Muscle layer of colon (tissue), 2 donors: Measurements from ENCODE around the gene TM9SF3.

Source experiments
- H3K27ac ChIP-seq: one replicate; pipeline ENCODE4 v1.7.0; 2013; ENCODE audit warnings: low read depth, mild to moderate bottlenecking, low read length, moderate library complexity
- H3K27me3 ChIP-seq, 2 donors: one replicate each; pipeline ENCODE4 v1.7.0; 2013; ENCODE audit warnings: low read length in 2 of 2, mild to moderate bottlenecking in 2 of 2; ENCODE audit not compliant: insufficient read depth in 2 of 2, control insufficient read depth in 1 of 2
- H3K36me3 ChIP-seq: one replicate; pipeline ENCODE4 v1.7.0; 2013; ENCODE audit warnings: mild to moderate bottlenecking, low read length; ENCODE audit not compliant: insufficient read depth
- H3K4me1 ChIP-seq: one replicate; pipeline ENCODE4 v1.7.0; 2013; ENCODE audit warnings: mild to moderate bottlenecking, low read length; ENCODE audit not compliant: insufficient read depth
- H3K4me3 ChIP-seq, 2 donors: one replicate each; pipeline ENCODE4 v1.7.0; 2013; ENCODE audit warnings: low read length in 2 of 2, low read depth in 1 of 2, mild to moderate bottlenecking in 1 of 2, moderate library complexity in 1 of 2
- H3K9ac ChIP-seq: one replicate; pipeline ENCODE4 v1.7.0; 2013; ENCODE audit warnings: low read length
- H3K9me3 ChIP-seq: one replicate; pipeline ENCODE4 v1.7.0; 2013; ENCODE audit warnings: mild to moderate bottlenecking, low read length
- donor health status: abdominal sarcoma.
- donor health status: Adenocarcinoma of cecum.

The TM9SF3 gene

GRCh38 chr10:96596422-96597407 is 9.9 kb upstream of the TM9SF3 start:
- no peak overlapping the region for H3K4me3 ChIP-seq
- H3K4me1 ChIP-seq: no peaks in the 10 kb centered on the region
- no peak overlapping the region for H3K27ac ChIP-seq
- no peaks in the 10 kb centered on the region for H3K9me3 ChIP-seq
- H3K27me3 ChIP-seq: no peaks in the 10 kb centered on the region
- H3K36me3 ChIP-seq: no peaks in the 10 kb centered on the region
- no peak overlapping the region for H3K9ac ChIP-seq

DNA sequence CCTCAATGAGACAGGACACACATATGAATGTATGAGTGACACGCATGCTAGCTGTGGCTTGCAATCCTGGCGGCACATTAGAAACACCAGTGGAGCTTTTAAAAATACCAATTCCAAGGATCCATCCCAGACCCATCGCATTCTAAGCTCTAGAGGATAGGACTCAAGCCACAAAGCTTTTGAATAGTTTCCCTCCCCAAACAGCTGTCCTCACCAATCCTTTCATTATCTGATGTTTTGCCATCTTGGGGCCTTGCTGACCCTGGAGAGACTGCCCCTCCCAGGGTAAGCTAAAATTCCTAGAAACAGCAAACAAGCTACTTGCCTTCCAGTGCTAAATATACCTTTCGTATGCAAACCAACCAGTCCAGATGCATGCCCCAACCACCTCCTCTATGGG is 8.9 kb upstream of the TM9SF3 start:
- Histone ChIP-seq H3K4me1 (no peaks in the 10 kb centered on the region), H3K27ac (no peak overlapping the region), H3K9ac (no peak overlapping the region), H3K27me3 (no peaks in the 10 kb centered on the region), H3K4me3 (no peak overlapping the region), H3K9me3 (no peaks in the 10 kb centered on the region), H3K36me3 (no peaks in the 10 kb centered on the region)

DNA sequence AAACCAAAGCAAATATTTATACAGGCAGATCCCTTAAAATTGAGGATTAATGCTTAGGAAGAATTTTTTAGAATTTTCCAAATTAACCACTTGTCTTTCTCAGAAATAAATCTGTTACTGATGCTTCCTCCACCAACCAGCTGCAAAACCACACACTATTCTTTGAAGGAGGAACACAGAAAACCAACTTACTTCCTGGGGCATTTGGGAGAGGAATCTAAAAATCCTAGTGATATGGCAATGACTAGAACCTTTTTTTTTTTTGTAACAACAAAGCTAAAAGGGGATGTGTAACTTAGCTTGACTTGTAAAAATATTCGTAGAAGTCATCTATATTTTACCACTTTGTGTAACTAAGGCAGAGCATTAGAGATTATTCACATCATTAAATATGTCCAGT is 5.1 kb upstream of the TM9SF3 start:
- no peaks in the 10 kb centered on the region for H3K27me3 ChIP-seq
- H3K4me3 ChIP-seq: no peak overlapping the region
- H3K4me1 ChIP-seq: peaks cover 12% of the 10 kb centered on the region
- no peak overlapping the region for H3K27ac ChIP-seq
- no peaks in the 10 kb centered on the region for H3K9me3 ChIP-seq
- no peak overlapping the region for H3K9ac ChIP-seq
- H3K36me3 ChIP-seq: no peaks in the 10 kb centered on the region

GRCh38 chr10:96588616-96589419 is 2.0 kb upstream of the TM9SF3 start:
- Histone ChIP-seq H3K27ac (no peak overlapping the region), H3K9ac (no peak overlapping the region), H3K4me3 (no peak overlapping the region), H3K36me3 (no peaks in the 10 kb centered on the region), H3K27me3 (no peaks in the 10 kb centered on the region), H3K9me3 (no peaks in the 10 kb centered on the region), H3K4me1 (peaks cover 23% of the 10 kb centered on the region)

DNA sequence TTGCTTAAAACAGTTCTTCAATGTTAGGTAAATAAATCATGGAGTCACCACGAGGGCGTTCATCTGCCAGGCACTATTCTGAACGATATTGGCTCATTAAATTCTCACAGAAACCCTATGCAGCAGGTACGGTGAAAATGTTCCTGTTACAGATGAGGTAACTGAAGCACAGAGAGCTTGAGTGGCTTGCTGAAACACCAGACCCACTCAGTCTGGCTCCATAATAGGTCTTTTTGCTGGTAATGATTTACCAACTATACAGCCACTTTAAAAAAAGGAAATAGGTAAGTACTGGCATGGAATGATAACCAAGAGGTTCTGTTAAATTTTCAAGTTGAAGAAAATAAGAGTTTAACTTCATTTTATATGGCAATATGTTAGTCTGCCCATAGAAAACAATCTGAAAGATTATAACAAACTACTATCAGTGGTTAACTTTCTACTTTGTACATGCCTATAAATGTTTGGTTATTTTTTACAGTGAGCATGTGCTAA is 1.3 kb upstream of the TM9SF3 start:
- Histone ChIP-seq H3K9ac (peak overlapping the region; percentile 83), H3K9me3 (no peaks in the 10 kb centered on the region), H3K4me3 (peak overlapping the region in 1 of 2 donors; percentile 73), H3K36me3 (no peaks in the 10 kb centered on the region), H3K27ac (peak overlapping the region; percentile 94), H3K27me3 (no peaks in the 10 kb centered on the region), H3K4me1 (peaks cover 23% of the 10 kb centered on the region)

DNA sequence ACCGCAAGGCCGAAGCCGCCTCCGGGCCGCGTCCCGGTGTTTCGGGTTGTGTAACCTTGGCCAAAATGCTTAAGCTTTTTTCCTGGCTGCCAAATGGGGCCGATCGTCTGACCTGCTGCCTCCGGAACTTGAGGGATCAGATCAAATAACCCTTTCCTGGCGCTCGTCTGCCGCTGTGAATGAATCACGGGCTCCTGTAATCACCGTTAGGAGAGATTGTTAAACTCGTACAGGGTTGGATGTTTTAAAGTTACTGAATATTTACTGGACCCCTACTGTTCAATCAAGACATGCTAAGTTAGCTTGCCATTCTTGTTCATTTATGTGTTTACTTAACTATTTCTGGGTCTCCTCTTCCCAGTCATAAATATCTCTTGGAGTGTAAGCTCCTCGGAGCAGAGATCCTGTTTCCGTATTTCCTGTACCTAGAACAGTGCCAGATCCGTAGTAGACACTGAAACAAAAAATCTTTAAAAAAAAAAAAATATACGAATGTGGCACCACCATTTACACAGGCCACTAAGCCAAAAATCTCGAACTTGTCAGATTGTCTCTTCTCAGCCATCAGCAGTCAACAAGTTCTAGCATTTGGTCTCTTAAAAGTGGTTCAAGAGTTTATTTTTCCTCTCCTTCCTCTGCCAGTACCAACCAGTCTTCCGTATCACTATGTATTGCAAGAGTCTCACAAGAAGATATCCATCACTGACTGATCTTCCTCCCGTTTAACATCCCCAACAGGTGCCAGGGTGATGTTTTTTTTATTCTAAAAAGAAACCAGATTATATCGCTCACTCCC is 650 bp upstream of the TM9SF3 start:
- peak overlapping the region; percentile 94 for H3K27ac ChIP-seq
- peak overlapping the region; percentile 83 for H3K9ac ChIP-seq
- H3K4me1 ChIP-seq: peaks cover 25% of the 10 kb centered on the region
- H3K36me3 ChIP-seq: no peaks in the 10 kb centered on the region
- H3K9me3 ChIP-seq: no peaks in the 10 kb centered on the region
- H3K4me3 ChIP-seq: peak overlapping the region; percentile 73 to 78
- H3K27me3 ChIP-seq: no peaks in the 10 kb centered on the region

DNA sequence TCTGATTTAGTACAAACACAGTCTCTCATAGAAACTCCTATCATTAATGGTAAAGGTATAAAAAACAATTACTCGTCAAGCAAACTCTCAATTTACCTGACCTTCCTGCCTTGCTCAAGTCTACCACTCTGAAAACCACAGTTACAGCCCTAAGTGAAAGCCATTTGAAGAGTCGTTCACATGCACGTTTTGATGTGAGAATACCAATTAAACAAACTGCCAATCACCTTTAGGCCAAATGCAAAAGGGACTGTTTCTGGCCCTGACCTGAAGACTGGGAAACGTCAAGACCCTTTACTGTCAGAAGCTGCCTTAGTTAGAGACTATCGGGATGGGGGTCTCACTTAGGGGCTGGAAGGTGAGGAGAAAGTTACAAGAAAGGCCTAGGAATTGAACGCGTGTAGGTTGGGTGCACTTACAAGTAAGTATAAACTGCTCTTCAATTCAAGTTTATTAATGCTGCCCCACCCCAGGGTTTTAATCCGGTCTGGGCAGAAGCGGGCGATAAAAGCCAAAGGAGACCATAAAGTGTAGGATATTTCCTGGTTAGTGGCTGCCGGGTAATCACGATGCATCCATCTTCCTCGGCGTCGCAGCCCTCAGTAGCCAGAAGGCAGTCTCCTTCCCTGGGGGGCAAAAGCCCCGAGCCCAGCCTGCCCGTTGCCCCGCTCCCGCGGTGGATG is 935 bp downstream of the TM9SF3 start:
- Histone ChIP-seq H3K9ac (peak overlapping the region; percentile 55), H3K4me1 (peaks cover 39% of the 10 kb centered on the region), H3K36me3 (no peaks in the 10 kb centered on the region), H3K9me3 (no peaks in the 10 kb centered on the region), H3K27ac (peak overlapping the region; percentile 94), H3K4me3 (peak overlapping the region; percentile 70 to 78), H3K27me3 (no peaks in the 10 kb centered on the region)

DNA sequence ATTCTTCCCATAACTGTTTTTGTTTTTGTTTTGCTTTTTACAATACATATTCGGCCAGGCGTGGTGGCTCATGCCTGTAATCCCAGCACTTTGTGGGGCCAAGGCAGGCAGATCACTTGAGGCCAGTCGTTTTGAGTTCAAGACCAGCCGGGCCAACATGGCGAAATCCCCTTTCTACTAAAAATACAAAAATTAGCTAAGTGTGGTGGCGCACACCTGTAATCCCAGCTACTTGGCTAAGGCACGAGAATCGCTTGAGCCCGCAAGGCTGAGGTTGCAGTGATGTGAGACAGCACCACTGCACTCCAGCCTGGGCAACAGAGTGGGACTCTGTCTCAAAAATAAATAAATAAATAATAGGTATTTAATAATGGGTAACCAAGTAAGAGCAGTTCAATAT is 2.3 kb downstream of the TM9SF3 start:
- no peaks in the 10 kb centered on the region for H3K27me3 ChIP-seq
- peaks cover 44% of the 10 kb centered on the region for H3K4me1 ChIP-seq
- no peaks in the 10 kb centered on the region for H3K9me3 ChIP-seq
- no peak overlapping the region for H3K27ac ChIP-seq
- H3K9ac ChIP-seq: no peak overlapping the region
- H3K4me3 ChIP-seq: no peak overlapping the region
- H3K36me3 ChIP-seq: no peaks in the 10 kb centered on the region

DNA sequence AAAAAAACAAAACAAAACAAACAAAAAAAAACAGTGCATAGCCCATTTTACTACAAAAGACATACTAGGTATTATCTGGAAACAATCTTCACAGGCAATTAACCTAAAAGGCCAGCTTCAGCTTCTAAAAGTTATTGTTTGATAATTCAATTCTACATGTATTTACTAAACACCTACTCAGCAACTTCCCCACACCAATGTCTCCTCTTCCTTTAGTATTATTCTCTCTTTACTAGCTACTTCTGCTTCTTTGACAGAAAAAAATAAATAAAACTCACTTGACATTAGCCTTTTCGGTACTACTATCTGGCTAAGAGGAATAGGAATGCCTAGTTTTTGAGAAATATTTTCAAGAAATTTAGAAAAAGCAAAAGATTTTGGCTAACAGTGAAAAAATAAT is 2.8 kb downstream of the TM9SF3 start:
- peaks cover 44% of the 10 kb centered on the region for H3K4me1 ChIP-seq
- no peak overlapping the region for H3K4me3 ChIP-seq
- H3K36me3 ChIP-seq: no peaks in the 10 kb centered on the region
- H3K9me3 ChIP-seq: no peaks in the 10 kb centered on the region
- H3K27ac ChIP-seq: no peak overlapping the region
- H3K27me3 ChIP-seq: no peaks in the 10 kb centered on the region
- H3K9ac ChIP-seq: no peak overlapping the region

DNA sequence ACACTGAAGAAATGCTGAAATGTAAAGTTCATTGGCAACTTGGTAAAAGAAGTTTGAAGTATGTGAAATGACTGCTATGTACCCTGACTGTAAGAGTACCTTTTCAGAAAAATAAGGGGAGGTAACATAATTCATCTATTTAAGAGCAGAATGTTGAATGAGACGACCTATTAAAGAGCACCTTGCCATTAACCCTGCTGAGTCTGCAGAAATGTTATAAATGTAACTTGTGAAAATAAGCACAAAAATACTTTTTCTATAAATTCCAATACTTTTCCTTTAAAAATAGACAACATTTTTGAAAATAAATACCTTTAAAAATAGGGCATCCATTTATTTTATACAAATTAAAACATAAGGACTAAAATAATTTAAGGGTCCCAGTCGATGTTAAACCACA is 7.7 kb downstream of the TM9SF3 start:
- Histone ChIP-seq H3K27ac (no peak overlapping the region), H3K9ac (no peak overlapping the region), H3K36me3 (peaks cover 4% of the 10 kb centered on the region), H3K27me3 (no peaks in the 10 kb centered on the region), H3K9me3 (no peaks in the 10 kb centered on the region), H3K4me3 (no peak overlapping the region), H3K4me1 (peaks cover 27% of the 10 kb centered on the region)
